ENCODE measurements around the gene GPR101.

GRCh38 chrX:137067147-137067546 is 33.4 kb upstream of the GPR101 start:
- TF ChIP-seq CTCF (IDR thresholded peaks at IDR 0.05), result no peak
- TF ChIP-seq POLR2A (IDR thresholded peaks at IDR 0.05), result no peak
